C4-2B (cell line): Measurements from ENCODE around the gene MFSD1.

ENCODE experiments used
- CTCF ChIP-seq: fragments of 450-650 bp; conservative IDR thresholded peaks from 2 replicates; pipeline ENCODE4 v1.5.1; 2017; ENCODE audit warnings: mild to moderate bottlenecking
- ZFX ChIP-seq: fragments of 450-650 bp; IDR thresholded peaks from 2 replicates; pipeline ENCODE4 v1.6.1; 2017

GRCh38 chr3:158763421-158763820 lies 38.4 kb upstream of the MFSD1 start:
- TF ChIP-seq CTCF (no peak), ZFX (no peak)
